Muscle of arm (tissue), 12 donors: ENCODE measurements around the gene PCNT. TPM values are rescaled to one million over a fixed set of nuclear protein-coding genes. Genes with fewer than 3 reads are reported as not detected.
"Not testable (repeated sequence)": the region's sequence is repeated elsewhere in the genome, so short reads cannot be mapped to it uniquely, and the experiment has no call there.

Source experiments
- DNase-seq: peaks from one replicate; pipeline ENCODE4 v3.0.0-alpha.2; 2013
- polyA plus RNA-seq, 12 donors: library from polyadenylated mRNA; unstranded; fragments of 120-200 nt; gene quantifications; one replicate each; pipeline ENCODE4 v1.2.1, GENCODE V29; 2013; ENCODE audit not compliant: insufficient read length in 12 of 12

Gene PCNT
- polyA plus RNA-seq, 12 donors = 39.5 to 88.8 (median 59.5) TPM; not detected in 1

DNA sequence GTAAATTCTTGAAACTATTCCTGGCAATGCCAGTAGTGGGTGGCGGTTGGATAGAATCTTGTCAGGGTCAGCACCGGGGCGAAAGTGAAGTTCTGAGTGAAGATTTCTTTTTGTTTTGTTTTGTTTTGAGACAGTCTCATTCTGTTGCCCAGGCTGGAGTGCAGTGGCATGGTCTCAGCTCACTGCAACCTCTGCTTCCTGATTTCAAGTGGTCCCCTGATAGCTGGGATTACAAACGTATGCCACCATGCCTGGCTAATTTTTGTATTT lies 33.3 kb downstream of the PCNT start:
- DNase-seq = no peak

DNA sequence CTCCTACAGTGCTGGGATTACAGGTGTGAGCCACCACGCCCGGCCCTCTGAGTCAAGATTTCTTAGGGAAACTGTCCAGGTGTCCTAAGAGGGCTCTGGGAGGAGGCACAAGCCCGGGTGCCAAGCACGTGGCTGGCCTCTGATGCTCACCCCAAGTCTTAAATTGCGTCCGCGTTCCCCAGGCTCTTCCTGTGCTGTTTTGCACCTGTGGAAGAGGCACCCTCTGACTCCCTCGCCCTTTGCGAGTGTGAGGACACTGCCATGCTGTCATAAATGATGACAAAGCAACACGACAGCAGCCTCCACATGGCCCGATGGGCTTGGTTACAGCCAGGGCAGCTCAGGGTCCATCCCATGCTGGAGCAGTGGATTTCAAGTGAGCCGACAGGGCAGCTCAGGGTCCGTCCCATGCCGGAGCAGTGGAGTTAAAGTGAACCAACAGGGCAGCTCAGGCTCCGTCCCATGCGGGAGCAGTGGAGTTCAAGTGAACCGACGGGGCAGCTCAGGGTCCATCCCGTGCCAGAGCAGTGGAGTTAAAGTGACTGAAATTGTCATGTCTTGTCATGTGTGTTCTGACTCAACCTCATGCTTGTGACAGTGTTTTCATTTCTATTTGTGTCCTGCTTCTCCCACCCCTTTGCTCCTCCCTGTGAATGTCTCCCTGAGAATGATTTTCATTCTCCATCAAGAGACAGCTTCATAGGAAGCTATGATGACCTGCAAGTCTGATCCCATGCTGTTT lies 33.9 kb downstream of the PCNT start:
- DNase-seq = no peak

DNA sequence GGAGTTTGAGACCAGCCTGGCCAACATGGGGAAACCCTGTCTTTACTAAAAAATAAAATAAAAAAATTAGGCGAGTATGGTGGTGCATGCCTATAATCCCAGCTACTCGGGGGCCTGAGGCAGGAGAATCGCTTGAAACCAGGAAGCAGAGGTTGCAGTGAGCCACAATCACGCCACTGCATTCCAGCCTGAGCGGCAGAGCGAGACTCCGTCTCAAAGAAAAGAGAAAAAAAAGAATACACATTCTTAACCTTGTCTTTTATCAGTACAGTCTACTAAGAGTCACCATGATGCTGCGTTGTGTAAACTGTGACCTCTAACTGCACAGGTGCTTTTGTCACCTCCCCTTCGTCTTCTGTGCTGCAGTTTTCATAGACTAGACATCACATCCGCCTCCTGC lies 37.2 kb downstream of the PCNT start:
- DNase-seq = no peak

- DNase-seq = no peak
Measured at GRCh38 chr21:46361935-46362334, 38.0 kb downstream of the PCNT start.

DNA sequence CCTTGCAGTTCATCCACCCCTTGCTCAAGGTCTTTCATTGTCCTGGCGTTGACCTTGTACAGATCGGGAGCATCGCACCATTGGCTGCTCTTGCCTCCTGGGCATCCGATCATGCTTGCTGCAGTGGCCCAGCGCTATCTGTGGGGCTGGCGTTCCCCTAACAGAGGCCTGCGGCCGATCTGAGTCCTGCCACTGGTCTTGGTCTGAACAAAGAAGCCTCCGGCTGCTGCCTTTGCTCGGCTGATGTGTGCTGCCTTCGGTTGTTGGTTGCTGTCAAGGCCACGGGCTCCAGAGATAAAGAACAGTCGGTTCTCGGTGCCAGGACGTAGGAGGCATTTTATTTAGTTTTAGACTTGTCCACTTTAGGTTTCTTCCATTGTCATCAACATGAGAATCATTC lies 39.0 kb downstream of the PCNT start:
- no peak for DNase-seq

GRCh38 chr21:46363698-46364097 lies 39.7 kb downstream of the PCNT start:
- DNase-seq = no peak

- no peak for DNase-seq
Measured at GRCh38 chr21:46366091-46366490, 42.1 kb downstream of the PCNT start.

DNA sequence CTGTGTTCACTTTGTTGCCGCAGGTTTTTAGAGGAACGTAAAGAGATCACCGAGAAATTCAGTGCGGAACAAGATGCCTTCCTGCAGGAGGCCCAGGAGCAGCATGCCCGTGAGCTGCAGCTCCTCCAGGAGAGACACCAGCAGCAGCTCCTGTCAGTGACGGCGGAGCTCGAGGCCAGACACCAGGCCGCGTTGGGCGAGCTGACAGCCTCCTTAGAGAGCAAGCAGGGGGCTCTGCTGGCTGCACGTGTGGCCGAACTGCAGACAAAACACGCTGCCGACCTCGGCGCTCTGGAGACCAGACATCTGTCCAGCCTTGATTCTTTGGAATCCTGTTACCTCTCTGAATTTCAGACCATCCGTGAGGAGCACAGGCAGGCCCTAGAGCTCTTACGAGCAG lies 42.6 kb downstream of the PCNT start:
- DNase-seq = no peak

GRCh38 chr21:46366966-46367365 lies 43.0 kb downstream of the PCNT start:
- DNase-seq = no peak

- no peak for DNase-seq
Measured at GRCh38 chr21:46368533-46369285, 44.8 kb downstream of the PCNT start.

GRCh38 chr21:46369520-46370235 lies 45.7 kb downstream of the PCNT start:
- no peak for DNase-seq

GRCh38 chr21:46371204-46372013 lies 47.5 kb downstream of the PCNT start:
- DNase-seq = no peak

- no peak for DNase-seq
Measured at GRCh38 chr21:46372014-46372485, 48.1 kb downstream of the PCNT start.

- DNase-seq = not testable (repeated sequence)
Measured at GRCh38 chr21:46372947-46373346, 49.0 kb downstream of the PCNT start.

DNA sequence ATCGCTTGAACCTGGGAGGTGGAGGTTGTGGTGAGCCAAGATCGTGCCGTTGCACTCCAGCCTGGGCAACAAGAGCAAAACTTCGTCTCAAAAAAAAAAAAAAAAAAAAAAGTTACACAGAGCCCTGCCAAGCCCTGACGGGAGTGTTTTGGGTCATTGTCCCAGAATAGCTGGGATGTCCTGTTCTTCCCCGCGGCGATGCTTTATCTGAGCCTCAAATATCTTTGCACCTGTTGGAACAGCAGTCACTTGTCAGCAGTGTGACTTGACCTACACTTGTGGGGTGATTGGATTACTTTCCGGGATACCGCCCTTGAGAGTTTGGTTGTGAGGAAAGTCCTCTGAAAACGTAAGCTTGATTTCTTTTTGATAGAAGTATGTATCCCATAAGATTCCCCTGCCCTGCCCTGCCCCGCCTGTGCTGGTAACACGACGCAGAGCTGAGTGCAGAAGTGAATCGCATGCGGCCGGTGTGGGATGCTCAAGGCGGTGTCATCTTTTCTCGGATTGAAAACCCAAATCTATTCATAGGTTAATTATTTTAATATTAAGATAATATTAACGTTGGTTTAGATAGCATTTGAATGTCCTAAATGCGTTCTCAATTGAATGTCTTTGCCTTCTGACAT lies 50.9 kb downstream of the PCNT start:
- no peak for DNase-seq

DNA sequence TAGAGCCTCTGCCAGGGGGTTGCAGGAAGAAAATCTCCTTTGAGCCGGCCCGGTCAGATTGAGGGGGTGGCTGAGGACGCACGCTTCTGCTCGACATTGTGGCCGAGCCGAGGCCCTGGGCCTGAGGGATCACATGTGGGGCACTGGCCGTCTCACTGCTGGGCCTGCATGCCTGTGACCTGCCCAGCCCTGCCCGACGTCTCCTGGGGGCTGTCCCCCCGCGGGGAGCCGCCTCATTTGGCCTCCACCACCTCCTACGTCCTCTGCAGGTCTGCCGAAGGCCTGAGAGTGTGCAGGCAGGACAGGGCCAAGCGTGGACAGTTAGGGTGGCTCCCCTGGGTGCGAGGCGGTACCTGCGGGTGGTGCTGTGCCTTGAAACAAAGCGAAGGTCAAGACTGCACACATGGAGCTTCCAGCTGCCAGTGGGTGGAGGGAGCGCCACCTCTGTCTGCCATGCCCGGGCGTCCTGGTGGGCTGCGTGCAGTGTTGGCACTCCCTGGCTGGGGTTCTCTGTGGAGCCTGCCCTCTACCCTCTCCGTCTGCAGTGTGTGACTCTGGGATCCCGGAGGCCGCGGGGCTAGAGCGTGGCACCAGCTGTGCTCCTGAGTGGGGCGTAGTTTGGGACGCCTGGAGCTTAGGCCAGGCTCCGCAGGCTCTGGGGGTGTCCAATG lies 51.7 kb downstream of the PCNT start:
- DNase-seq = no peak

DNA sequence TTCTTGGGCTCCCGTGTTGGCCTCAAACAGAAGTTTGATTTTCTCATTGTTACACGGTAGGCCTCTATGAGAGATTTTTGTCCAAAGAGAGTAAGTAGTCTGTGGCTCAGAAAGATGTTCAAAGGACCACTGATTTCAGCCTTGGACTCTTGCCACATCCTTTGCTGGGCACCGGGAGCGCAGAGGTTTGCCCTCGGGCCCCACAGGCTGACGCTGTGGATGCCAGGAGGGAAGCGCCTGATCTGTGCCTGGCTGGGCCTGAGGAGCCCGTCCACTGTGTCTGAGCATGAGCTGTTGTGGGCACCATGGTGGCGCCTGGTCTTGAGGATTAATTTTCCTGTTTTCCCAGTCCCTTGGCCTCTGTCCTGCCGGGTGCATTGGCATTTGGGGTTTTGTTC lies 52.3 kb downstream of the PCNT start:
- DNase-seq = no peak

DNA sequence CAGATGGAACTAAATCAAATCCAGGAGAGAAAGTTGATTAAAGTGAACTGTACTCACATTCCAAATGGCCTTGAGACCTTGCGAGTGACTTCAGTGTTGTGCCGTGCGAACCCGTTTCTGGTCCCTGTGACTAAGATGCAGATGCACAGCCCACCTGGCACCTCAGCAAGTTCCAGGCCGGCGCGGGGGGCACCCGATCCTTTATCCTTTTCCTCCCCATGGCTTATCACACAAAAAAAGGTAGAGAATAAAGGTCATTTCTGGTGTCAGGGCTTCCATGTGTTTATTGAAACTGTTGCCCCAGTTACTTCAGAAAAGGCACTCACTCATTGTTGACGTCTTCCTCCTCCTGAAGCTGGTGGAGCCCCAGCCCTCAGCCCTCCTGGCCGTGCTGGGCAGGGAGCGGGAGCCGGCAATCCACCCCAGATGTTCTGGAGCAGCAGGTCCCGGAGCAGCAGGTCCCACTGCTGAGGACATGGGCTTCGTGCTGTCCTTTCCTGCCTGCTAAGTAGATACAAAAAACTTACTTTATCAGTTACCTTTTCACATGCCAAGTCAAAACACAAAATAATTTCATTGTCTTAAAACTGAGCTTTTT lies 53.0 kb downstream of the PCNT start:
- no peak for DNase-seq

DNA sequence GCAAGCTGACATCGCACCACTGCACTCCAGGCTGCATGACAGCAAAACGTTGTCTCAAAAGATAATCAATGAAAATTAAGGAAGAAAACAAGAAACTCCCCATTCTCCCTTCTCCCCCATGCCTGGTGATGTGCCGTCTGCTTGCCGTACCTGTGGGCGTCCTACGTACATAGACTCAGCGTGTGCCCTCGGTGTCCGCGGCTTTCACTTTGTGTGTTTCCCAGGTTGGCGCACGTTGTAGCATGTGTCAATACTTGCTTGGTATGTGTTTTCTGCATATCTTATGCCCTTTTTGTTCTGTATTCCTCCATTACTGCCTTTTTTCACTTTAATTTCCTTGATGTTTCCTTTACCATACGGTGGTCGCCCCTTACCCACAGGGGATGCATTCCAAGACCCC lies 53.8 kb downstream of the PCNT start:
- no peak for DNase-seq

GRCh38 chr21:46379105-46379504 lies 55.1 kb downstream of the PCNT start:
- no peak for DNase-seq

DNA sequence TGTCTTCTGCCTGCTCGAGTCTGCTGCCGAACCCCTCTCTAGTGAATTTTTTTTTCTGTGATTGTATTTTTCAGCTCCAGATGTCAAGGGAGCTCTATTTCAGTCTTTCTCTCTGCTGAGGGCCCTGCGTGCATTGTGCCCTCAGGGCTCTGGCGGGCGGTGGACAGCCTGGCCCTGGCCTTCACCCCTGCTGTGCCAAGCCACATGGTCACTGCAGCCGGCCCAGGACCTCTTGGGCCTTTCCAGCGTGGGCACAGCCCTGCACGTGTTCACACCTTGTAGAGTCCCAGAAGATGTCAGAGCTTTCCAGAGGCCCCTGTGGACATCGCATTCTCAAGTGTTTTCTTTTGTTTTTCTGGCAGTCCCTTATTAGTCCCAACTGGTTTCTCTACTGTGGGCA lies 55.7 kb downstream of the PCNT start:
- no peak for DNase-seq
